Loucy (cell line): ENCODE measurements around the gene NOD2.

Experiments
- H2AFZ ChIP-seq: fragments of 200-600 bp; sonication (generic); 2 replicates; pipeline ENCODE4 v1.6.0; 2016; ENCODE audit warnings: antibody characterized with exemption, mild to moderate bottlenecking, low read length, moderate library complexity
- H3F3A ChIP-seq: fragments of 200-600 bp; 2 replicates; pipeline ENCODE4 v1.6.0; 2016; ENCODE audit warnings: antibody characterized with exemption, low read depth, mild to moderate bottlenecking
- H3K27me3 ChIP-seq: fragments of 200-600 bp; sonication (generic); 2 replicates; pipeline ENCODE4 v1.6.1; 2014; ENCODE audit warnings: low read length, mild to moderate bottlenecking; ENCODE audit not compliant: insufficient read depth, poor library complexity, severe bottlenecking
- H3K36me3 ChIP-seq: fragments of 200-600 bp; sonication (generic); 2 replicates; pipeline ENCODE4 v1.6.1; 2016; ENCODE audit warnings: low read length; ENCODE audit not compliant: insufficient read depth
- H3K4me1 ChIP-seq: fragments of 200-600 bp; sonication (generic); 2 replicates; pipeline ENCODE4 v1.5.1; 2014; ENCODE audit warnings: low read length, mild to moderate bottlenecking; ENCODE audit not compliant: insufficient read depth, poor library complexity, severe bottlenecking
- H3K4me2 ChIP-seq: fragments of 200-600 bp; sonication (generic); 2 replicates; pipeline ENCODE4 v1.6.0; 2014; ENCODE audit warnings: antibody characterized with exemption, low read length, low read depth, mild to moderate bottlenecking; ENCODE audit not compliant: poor library complexity, severe bottlenecking
- H3K4me3 ChIP-seq: fragments of 200-600 bp; sonication (generic); 2 replicates; pipeline ENCODE4 v1.5.1; 2014; ENCODE audit warnings: low read length, mild to moderate bottlenecking, mixed read lengths; ENCODE audit not compliant: poor library complexity, severe bottlenecking
- H3K79me2 ChIP-seq: fragments of 200-600 bp; sonication (generic); 2 replicates; pipeline ENCODE4 v1.6.1; 2014; ENCODE audit warnings: low read length; ENCODE audit not compliant: insufficient read depth
- H3K9ac ChIP-seq: fragments of 200-600 bp; sonication (generic); 2 replicates; pipeline ENCODE4 v1.6.0; 2014; ENCODE audit warnings: mild to moderate bottlenecking, low read depth, low read length, moderate library complexity; ENCODE audit not compliant: poor library complexity, severe bottlenecking
- H3K9me2 ChIP-seq: fragments of 200-600 bp; sonication (generic); replicated peaks from 2 replicates; pipeline ENCODE4 v1.6.1; 2016; ENCODE audit warnings: low read depth, low read length, mixed read lengths
- H3K9me3 ChIP-seq: fragments of 200-600 bp; sonication (generic); 2 replicates; pipeline ENCODE4 v1.6.1; 2014; ENCODE audit warnings: mild to moderate bottlenecking, antibody characterized with exemption, low read length, low read depth; ENCODE audit not compliant: insufficient read depth
- H4K20me1 ChIP-seq: fragments of 200-600 bp; sonication (generic); 2 replicates; pipeline ENCODE4 v1.6.0; 2014; ENCODE audit warnings: antibody characterized with exemption, low read length, mild to moderate bottlenecking; ENCODE audit not compliant: insufficient read depth, poor library complexity, severe bottlenecking
- CTCF ChIP-seq: fragments of 200-600 bp; sonication (generic); conservative IDR thresholded peaks from 2 replicates; pipeline ENCODE4 v1.5.1; 2014; ENCODE audit warnings: mild to moderate bottlenecking, antibody characterized with exemption, low read length
- EZH2phosphoT487 ChIP-seq: fragments of 200-600 bp; IDR thresholded peaks from 2 replicates; pipeline ENCODE4 v1.6.1; 2018; ENCODE audit warnings: antibody characterized with exemption, mild to moderate bottlenecking, moderate library complexity, borderline replicate concordance

The NOD2 gene

GRCh38 chr16:50670476-50670875 lies 22.9 kb upstream of the NOD2 start:
- Histone ChIP-seq H3K4me1 (peaks cover 14% of the 10 kb centered on the region), H4K20me1 (no peaks in the 10 kb centered on the region), H2AFZ (no peak overlapping the region), H3K4me2 (no peak overlapping the region), H3K9me2 (no peaks in the 10 kb centered on the region), H3K9ac (no peak overlapping the region), H3K9me3 (peaks cover 14% of the 10 kb centered on the region), H3K36me3 (peaks cover 30% of the 10 kb centered on the region; the same call in 1 of the 2 replicates), H3K27me3 (no peaks in the 10 kb centered on the region), H3K79me2 (no peaks in the 10 kb centered on the region), H3K4me3 (no peak overlapping the region), H3F3A (0 out of 2 replicates have a peak, but pooled peaks cover 5% of the 10 kb centered on the region)
- no peak for TF ChIP-seq CTCF
- no peak for TF ChIP-seq EZH2phosphoT487

DNA sequence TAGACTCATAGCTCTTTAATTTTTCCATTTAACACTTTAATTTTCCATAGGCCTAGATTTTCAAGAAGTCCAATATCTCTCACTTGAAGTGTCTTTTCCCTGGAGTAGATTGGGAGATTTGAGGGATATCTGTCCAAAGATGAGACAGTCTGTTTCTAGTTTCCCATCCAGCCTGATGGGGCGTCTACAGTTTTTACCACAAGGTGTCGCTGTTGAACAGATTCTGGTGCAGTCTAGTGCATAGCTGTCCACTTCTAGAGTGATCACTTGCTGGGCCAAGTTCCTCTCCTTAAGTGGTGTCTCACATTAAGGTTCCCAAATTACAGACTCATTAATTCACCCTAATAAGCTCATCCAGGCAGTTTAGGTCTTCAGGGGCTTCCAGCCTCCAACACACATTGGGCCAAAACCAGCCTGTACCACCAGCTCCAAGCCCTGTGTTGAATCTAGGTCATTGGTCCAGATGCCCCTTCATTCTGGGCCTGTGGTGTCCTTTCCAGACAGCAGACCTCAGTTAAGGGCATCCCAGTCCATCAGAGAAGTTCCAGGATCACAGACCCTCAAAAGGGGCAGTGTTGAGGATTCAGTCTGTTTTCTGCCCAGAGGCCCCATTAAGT lies 21.7 kb upstream of the NOD2 start:
- 0 out of 2 replicates have a peak, but pooled peaks cover 2% of the 10 kb centered on the region for H3F3A ChIP-seq
- H3K36me3 ChIP-seq = peaks cover 32% of the 10 kb centered on the region; the same call in 1 of the 2 replicates
- H3K4me3 ChIP-seq = no peak overlapping the region

DNA sequence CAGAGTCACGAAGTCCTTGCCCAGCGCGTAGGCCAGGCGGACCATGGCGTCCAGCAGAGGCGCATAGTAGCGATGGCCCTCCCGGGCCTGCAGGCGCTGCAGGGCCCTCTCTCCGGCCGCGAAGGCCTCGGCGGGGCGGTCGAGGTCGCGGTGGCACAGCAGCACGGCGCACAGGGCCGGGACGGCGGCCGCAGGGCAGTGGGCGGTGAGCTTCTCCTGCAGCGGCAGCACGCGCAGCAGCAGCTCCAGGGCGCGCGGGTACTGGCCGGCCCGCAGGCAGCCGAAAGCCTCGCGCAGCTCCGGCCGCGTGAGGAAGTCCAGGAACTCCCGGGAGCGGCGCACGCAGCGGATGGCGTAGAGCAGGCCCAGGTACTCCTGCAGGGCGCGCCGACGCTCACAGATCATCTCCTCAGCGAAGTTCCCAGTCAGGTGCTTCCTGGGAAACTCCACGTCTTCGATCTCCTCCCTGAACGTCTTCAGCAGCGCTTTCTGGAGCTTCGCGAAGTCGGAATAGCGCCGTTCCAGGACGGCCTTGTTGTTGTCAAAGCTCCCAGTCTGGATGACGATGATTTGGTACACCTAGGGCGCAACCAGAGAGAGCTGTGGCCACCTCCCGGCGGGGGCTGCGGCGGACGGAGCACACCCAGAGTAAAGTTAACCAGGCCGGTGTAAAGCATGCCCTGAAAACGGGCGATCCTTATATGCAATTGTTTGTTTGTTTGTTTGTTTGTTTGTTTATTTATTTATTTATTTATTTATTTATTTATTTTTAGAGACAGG lies 19.7 kb upstream of the NOD2 start:
- no peak overlapping the region for H3K4me2 ChIP-seq
- peaks cover 4% of the 10 kb centered on the region for H4K20me1 ChIP-seq
- H3K4me1 ChIP-seq = peaks cover 5% of the 10 kb centered on the region
- no peak for TF ChIP-seq CTCF
- TF ChIP-seq EZH2phosphoT487 = no peak
- no peak overlapping the region for H3K9ac ChIP-seq
- H3F3A ChIP-seq = no peaks in the 10 kb centered on the region
- no peaks in the 10 kb centered on the region for H3K9me2 ChIP-seq
- no peaks in the 10 kb centered on the region for H3K27me3 ChIP-seq
- peaks cover 16% of the 10 kb centered on the region; the same call in 1 of the 2 replicates for H3K79me2 ChIP-seq
- peaks cover 32% of the 10 kb centered on the region; the same call in 1 of the 2 replicates for H3K36me3 ChIP-seq
- no peak overlapping the region for H3K4me3 ChIP-seq
- peaks cover 14% of the 10 kb centered on the region for H3K9me3 ChIP-seq
- H2AFZ ChIP-seq = no peak overlapping the region

More for the DNA sequence above, 21.7 kb upstream of the NOD2 start:
- Histone ChIP-seq H3K9ac (no peak overlapping the region), H3K4me2 (no peak overlapping the region), H3K9me2 (no peaks in the 10 kb centered on the region), H3K27me3 (no peaks in the 10 kb centered on the region), H3K9me3 (peaks cover 14% of the 10 kb centered on the region), H3K4me1 (peaks cover 9% of the 10 kb centered on the region), H3K79me2 (no peaks in the 10 kb centered on the region), H2AFZ (no peak overlapping the region), H4K20me1 (no peaks in the 10 kb centered on the region)
- TF ChIP-seq CTCF (peak; percentile 93), EZH2phosphoT487 (no peak)
